Measurements from ENCODE around the gene ADGRV1.
"Not testable (repeated sequence)": the region's sequence is repeated elsewhere in the genome, so short reads cannot be mapped to it uniquely, and the experiment has no call there.

The ADGRV1 gene

DNA sequence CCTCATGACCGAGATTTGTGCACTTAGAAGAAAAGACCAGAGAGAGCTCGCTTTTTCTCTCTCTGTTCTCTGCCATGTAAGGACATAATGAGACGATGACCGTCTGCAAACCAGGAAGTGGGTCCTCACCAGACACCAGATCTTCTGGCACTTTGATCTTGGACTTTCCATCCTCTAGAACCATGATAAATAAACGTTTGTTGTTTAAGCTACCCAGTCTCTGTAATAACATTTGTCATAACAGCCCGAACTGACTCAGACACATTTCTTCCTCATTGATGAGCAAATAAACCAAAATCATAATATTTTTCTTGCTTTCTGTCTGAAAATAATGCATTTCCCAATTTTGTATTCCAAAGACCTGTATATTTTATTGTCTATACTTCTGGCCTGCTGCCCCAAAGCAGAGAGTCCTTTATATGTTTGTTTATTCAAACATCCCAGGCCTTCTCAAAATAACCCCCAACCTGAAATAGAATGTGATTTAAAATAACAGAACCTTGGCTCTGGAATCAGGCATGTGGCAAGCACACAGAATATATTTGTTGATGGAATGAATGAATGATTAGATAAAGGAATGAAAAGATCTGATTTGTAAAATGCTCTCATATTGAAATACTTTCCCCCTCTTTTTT is 396.5 kb downstream of the ADGRV1 start:
- H3K27ac ChIP-seq (ENCODE audit: low read depth, low read length), result no peak overlapping the region
- H3K9ac ChIP-seq (ENCODE audit: low read depth, low read length), result no peak overlapping the region
- H3K27me3 ChIP-seq (ENCODE audit: insufficient read depth, low read length), result no peaks in the 10 kb centered on the region
- no peaks in the 10 kb centered on the region for H3K4me1 ChIP-seq (ENCODE audit: insufficient read depth, low read length)
- H3K36me3 ChIP-seq (ENCODE audit: insufficient read depth, low read length), result no peaks in the 10 kb centered on the region
- WGBS, result 95% methylated on average over 6 of the region's 6 CpGs
- no peak overlapping the region for H3K4me3 ChIP-seq (ENCODE audit: low read length)
- H3K9me3 ChIP-seq (ENCODE audit: insufficient read depth, low read depth, low read length), result no peaks in the 10 kb centered on the region

DNA sequence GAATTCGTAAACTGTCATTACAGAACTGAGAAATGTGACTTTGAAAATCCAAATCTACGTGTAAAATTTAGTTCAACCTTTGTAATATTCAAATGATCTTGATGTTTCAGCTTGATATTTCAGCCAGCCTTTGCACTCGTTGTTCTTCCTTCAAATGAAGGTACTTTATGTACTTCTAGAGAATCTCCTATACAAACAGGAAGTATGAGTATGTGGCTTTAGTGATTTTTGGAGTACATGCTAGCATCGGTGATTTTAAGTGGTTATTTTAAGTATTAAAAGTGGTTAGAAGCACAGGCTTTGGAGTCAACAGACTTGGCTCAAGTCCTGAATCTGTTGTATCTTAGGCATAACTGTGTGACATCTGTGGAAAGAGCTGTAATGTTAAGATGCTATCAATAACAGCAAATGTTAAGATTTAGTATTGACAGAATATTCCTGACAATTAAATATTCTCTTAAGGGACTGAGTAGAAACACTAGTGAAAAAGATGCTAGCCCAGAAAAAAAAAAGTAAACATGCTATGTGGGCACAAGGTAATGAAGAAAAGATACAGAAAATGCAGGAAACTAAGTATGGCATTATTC is 398.0 kb downstream of the ADGRV1 start:
- H3K36me3 ChIP-seq (ENCODE audit: insufficient read depth, low read length), result no peaks in the 10 kb centered on the region

DNA sequence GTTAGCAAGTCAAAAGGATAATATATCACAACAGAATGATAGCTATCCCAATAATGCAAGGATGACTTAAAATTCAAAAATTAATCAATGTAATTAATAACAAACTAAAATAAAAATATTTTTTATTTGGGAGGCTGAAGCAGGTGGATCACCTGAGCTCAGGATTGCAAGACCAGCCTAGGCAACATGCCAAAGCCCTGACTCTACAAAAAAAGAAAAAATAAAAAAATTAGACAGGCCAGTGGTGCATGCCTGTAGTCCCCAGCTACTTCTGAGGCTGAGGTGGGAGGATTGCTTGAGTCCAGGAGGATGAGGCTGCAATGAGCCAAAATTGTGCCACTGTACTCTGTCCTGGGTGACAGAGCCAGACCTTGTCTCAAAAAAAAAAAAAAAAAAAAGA is 399.3 kb downstream of the ADGRV1 start:
- H3K27ac ChIP-seq (ENCODE audit: low read depth, low read length), result no peak overlapping the region
- no peak overlapping the region for H3K9ac ChIP-seq (ENCODE audit: low read depth, low read length)
- H3K9me3 ChIP-seq (ENCODE audit: insufficient read depth, low read depth, low read length), result no peaks in the 10 kb centered on the region
- no peak overlapping the region for H3K4me3 ChIP-seq (ENCODE audit: low read length)
- H3K27me3 ChIP-seq (ENCODE audit: insufficient read depth, low read length), result no peaks in the 10 kb centered on the region
- H3K4me1 ChIP-seq (ENCODE audit: insufficient read depth, low read length), result 0 out of 2 replicates have a peak, but pooled peaks cover 4% of the 10 kb centered on the region
- no peaks in the 10 kb centered on the region for H3K36me3 ChIP-seq (ENCODE audit: insufficient read depth, low read length)

More for the DNA sequence above, 398.0 kb downstream of the ADGRV1 start:
- Histone ChIP-seq H3K4me1 (ENCODE audit: insufficient read depth, low read length) (0 out of 2 replicates have a peak, but pooled peaks cover 2% of the 10 kb centered on the region), H3K9ac (ENCODE audit: low read depth, low read length) (no peak overlapping the region), H3K4me3 (ENCODE audit: low read length) (no peak overlapping the region), H3K9me3 (ENCODE audit: insufficient read depth, low read depth, low read length) (no peaks in the 10 kb centered on the region), H3K27ac (ENCODE audit: low read depth, low read length) (no peak overlapping the region), H3K27me3 (ENCODE audit: insufficient read depth, low read length) (no peaks in the 10 kb centered on the region)
- 96% methylated on average over 4 of the region's 4 CpGs for WGBS

DNA sequence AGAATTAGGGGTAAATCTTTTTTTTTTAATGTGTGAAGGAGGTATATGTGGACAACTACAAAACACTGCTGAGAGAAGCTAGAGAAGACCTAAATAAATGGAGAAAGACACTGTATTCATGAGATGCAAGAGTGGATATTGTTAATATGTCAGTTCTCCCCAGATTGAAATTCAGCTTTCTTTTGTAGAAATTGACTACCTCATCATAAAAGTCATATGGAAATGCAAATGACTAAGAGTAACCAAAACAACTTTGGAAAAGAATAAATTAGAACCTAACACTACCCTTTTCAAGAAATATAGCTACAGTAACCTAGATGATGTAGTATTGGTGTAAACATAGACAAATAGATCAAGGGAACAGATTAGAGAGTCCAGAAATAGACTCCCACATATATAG is 400.7 kb downstream of the ADGRV1 start:
- no peaks in the 10 kb centered on the region for H3K27me3 ChIP-seq (ENCODE audit: insufficient read depth, low read length)

DNA sequence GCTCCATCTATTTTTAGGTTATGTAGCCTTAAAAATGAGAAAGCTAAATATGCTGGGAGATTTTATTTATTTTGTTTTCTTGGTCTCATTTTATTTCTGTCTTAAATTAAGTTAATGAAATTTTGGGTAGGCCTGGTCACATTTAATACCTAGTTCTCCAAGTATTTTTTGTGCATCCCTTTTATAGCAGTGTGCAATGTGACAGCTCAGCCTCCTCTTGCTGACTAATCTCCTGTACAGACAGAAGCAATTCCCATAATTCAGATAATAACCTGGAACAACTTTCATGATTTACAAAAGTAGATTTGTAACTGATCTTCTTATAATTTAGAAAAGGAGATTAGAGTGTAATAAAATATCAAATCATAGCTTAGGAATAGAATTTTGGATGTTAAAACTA is 403.9 kb downstream of the ADGRV1 start:
- H3K36me3 ChIP-seq (ENCODE audit: insufficient read depth, low read length), result peaks cover 17% of the 10 kb centered on the region
- H3K27ac ChIP-seq (ENCODE audit: low read depth, low read length), result no peak overlapping the region

More for the DNA sequence above, 400.7 kb downstream of the ADGRV1 start:
- H3K36me3 ChIP-seq (ENCODE audit: insufficient read depth, low read length), result no peaks in the 10 kb centered on the region
- H3K4me1 ChIP-seq (ENCODE audit: insufficient read depth, low read length), result 0 out of 2 replicates have a peak, but pooled peaks cover 4% of the 10 kb centered on the region
- H3K4me3 ChIP-seq (ENCODE audit: low read length), result no peak overlapping the region
- no peak overlapping the region for H3K27ac ChIP-seq (ENCODE audit: low read depth, low read length)
- H3K9me3 ChIP-seq (ENCODE audit: insufficient read depth, low read depth, low read length), result no peaks in the 10 kb centered on the region
- no peak overlapping the region for H3K9ac ChIP-seq (ENCODE audit: low read depth, low read length)

DNA sequence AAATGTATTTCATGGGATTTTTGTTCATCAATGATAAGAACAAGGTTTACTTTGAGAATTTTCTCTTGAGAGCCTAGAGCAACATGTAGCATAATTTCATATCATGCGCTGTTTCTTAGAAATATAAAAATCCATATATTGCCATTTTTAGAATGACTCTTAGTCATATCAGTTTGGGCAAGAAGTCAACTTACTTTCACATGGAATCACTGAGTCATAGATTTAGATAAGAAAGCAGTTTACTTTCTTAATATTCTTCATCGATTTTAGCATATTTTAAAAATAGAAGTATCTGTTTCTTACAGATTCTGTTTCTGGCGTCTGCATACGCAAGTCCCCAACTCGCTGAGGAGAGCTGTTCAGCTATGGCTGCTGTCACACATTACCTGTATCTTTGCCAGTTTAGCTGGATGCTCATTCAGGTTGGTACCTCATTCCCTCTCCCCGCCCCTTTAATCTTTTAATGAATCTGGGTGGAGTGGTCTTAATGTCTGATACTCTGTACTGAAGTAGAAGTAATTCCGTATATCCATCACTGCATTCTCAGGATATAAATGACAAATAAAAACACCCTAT is 406.6 kb downstream of the ADGRV1 start:
- Histone ChIP-seq H3K27me3 (ENCODE audit: insufficient read depth, low read length) (no peaks in the 10 kb centered on the region), H3K27ac (ENCODE audit: low read depth, low read length) (no peak overlapping the region), H3K4me1 (ENCODE audit: insufficient read depth, low read length) (0 out of 2 replicates have a peak, but pooled peaks cover 4% of the 10 kb centered on the region), H3K36me3 (ENCODE audit: insufficient read depth, low read length) (peaks cover 42% of the 10 kb centered on the region), H3K9me3 (ENCODE audit: insufficient read depth, low read depth, low read length) (peaks cover 25% of the 10 kb centered on the region), H3K4me3 (ENCODE audit: low read length) (no peak overlapping the region), H3K9ac (ENCODE audit: low read depth, low read length) (no peak overlapping the region)
- 94% methylated on average over 5 of the region's 7 CpGs for WGBS

More for the DNA sequence above, 403.9 kb downstream of the ADGRV1 start:
- H3K9ac ChIP-seq (ENCODE audit: low read depth, low read length), result no peak overlapping the region
- H3K4me1 ChIP-seq (ENCODE audit: insufficient read depth, low read length), result 0 out of 2 replicates have a peak, but pooled peaks cover 4% of the 10 kb centered on the region
- H3K27me3 ChIP-seq (ENCODE audit: insufficient read depth, low read length), result no peaks in the 10 kb centered on the region
- H3K4me3 ChIP-seq (ENCODE audit: low read length), result no peak overlapping the region
- no peaks in the 10 kb centered on the region; the same call in 1 of the 2 replicates for H3K9me3 ChIP-seq (ENCODE audit: insufficient read depth, low read depth, low read length)

DNA sequence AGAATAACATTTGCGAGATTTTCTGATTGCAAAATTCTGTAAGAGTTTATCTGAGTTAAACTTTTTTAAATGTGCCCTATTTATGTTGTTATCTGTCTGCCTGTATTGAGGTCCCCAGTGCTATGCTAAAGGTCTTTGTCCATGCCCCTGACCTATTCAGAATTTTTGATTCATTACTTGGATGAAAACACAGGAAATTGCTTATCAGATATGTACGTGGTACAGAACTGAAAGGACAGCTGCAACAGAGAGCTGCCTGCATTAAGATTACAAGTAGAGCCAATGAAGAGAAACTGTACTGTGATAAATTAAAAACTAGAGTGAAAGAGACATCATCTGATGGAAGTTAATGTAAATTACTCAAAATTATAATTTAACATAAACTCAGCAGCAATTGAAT is 408.8 kb downstream of the ADGRV1 start:
- Histone ChIP-seq H3K27ac (ENCODE audit: low read depth, low read length) (no peak overlapping the region), H3K9me3 (ENCODE audit: insufficient read depth, low read depth, low read length) (peaks cover 29% of the 10 kb centered on the region), H3K36me3 (ENCODE audit: insufficient read depth, low read length) (peaks cover 42% of the 10 kb centered on the region), H3K9ac (ENCODE audit: low read depth, low read length) (no peak overlapping the region), H3K27me3 (ENCODE audit: insufficient read depth, low read length) (no peaks in the 10 kb centered on the region), H3K4me1 (ENCODE audit: insufficient read depth, low read length) (no peaks in the 10 kb centered on the region), H3K4me3 (ENCODE audit: low read length) (no peak overlapping the region)
- over 99% methylated on average over 2 of the region's 2 CpGs for WGBS

DNA sequence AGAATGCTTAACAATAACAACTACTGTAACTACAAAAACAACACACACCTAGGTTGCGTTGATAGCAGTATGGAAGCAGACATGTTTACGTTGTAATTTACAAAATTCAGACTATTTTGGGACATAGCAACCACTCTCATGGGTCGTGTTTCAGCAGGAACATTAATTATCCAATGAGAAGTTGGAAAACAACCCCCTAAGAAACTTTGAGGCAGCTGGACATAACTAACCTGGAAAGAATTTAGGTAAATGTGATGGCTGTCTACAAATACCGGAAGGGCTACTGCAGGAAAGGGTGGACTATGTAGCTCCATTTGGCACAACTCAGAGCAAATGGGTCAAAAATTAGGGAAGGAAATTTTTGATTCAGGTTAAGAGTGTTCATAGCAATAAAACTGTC is 409.3 kb downstream of the ADGRV1 start:
- Histone ChIP-seq H3K4me3 (ENCODE audit: low read length) (no peak overlapping the region), H3K27ac (ENCODE audit: low read depth, low read length) (no peak overlapping the region), H3K27me3 (ENCODE audit: insufficient read depth, low read length) (no peaks in the 10 kb centered on the region), H3K9ac (ENCODE audit: low read depth, low read length) (no peak overlapping the region), H3K9me3 (ENCODE audit: insufficient read depth, low read depth, low read length) (peaks cover 29% of the 10 kb centered on the region), H3K36me3 (ENCODE audit: insufficient read depth, low read length) (peaks cover 42% of the 10 kb centered on the region), H3K4me1 (ENCODE audit: insufficient read depth, low read length) (no peaks in the 10 kb centered on the region)
- WGBS, result 93% methylated on average over 4 of the region's 4 CpGs

DNA sequence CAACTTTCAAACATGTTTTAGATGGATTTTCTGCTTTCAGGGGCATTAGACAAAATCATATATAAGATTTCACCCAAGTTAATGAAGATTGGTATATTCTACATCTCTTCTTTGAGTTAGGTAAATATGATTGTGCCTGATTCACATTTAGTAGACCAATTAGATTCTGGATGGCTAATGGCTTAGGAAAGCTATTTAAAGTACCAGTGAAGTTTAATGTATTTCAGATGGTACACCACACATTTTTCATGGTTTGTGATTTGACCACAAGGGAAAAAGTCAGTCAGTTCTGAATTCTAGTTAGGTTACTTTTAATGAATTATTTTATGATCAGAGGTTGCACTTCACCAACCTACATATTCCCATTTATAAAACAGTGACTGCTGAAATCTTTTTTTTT is 409.7 kb downstream of the ADGRV1 start:
- Histone ChIP-seq H3K4me1 (ENCODE audit: insufficient read depth, low read length) (no peaks in the 10 kb centered on the region), H3K27me3 (ENCODE audit: insufficient read depth, low read length) (no peaks in the 10 kb centered on the region), H3K36me3 (ENCODE audit: insufficient read depth, low read length) (peaks cover 42% of the 10 kb centered on the region), H3K4me3 (ENCODE audit: low read length) (no peak overlapping the region), H3K27ac (ENCODE audit: low read depth, low read length) (no peak overlapping the region), H3K9me3 (ENCODE audit: insufficient read depth, low read depth, low read length) (peaks cover 29% of the 10 kb centered on the region), H3K9ac (ENCODE audit: low read depth, low read length) (no peak overlapping the region)

DNA sequence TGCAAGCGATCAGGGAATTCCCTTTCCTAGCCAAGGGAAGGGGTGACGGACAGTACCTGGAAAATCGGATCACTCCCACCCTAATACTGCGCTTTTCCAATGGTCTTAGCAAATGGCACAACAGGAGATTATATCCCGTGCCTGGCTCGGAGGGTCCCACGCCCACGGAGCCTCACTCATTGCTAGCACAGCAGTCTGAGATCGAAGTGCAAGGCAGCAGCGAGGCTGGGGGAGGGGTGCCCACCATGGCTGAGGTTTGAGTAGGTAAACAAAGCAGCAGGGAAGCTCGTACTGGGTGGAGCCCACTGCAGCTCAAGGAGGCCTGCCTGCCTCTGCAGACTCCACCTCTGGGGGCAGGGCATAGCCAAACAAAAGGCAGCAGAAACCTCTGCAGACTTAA is 411.3 kb downstream of the ADGRV1 start:
- H3K27ac ChIP-seq (ENCODE audit: low read depth, low read length); H3K4me1 ChIP-seq (ENCODE audit: insufficient read depth, low read length); H3K9ac ChIP-seq (ENCODE audit: low read depth, low read length); H3K27me3 ChIP-seq (ENCODE audit: insufficient read depth, low read length); H3K4me3 ChIP-seq (ENCODE audit: low read length): not testable (repeated sequence)
- WGBS, result 93% methylated on average over 11 of the region's 11 CpGs
- H3K36me3 ChIP-seq (ENCODE audit: insufficient read depth, low read length), result peaks cover 42% of the 10 kb centered on the region
- H3K9me3 ChIP-seq (ENCODE audit: insufficient read depth, low read depth, low read length), result peaks cover 29% of the 10 kb centered on the region

DNA sequence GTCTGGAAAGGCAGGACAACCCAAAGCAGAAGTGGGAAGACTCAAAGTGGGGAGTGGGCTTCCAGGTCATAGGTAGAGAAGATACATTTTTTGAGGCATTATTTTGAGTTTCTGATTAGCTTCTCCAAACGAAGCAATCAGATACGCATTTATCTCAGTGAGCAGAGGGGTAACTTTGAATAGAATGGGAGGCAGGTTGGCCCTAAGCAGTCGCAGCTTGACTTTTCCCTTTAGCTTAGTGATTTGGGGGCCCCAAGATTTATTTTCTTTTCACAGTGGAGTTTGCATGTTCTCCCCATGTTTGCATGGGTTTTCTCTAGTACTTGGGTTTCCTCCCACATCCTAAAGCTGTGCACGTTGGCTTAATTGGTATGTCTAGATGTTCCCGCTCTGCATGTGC is 422.6 kb downstream of the ADGRV1 start:
- no peak overlapping the region for H3K4me3 ChIP-seq (ENCODE audit: low read length)
- H3K36me3 ChIP-seq (ENCODE audit: insufficient read depth, low read length), result peaks cover 5% of the 10 kb centered on the region
- H3K4me1 ChIP-seq (ENCODE audit: insufficient read depth, low read length), result no peaks in the 10 kb centered on the region
- no peak overlapping the region for H3K9ac ChIP-seq (ENCODE audit: low read depth, low read length)
- 99% methylated on average over 5 of the region's 5 CpGs for WGBS
- no peaks in the 10 kb centered on the region for H3K27me3 ChIP-seq (ENCODE audit: insufficient read depth, low read length)
- no peak overlapping the region for H3K27ac ChIP-seq (ENCODE audit: low read depth, low read length)
- H3K9me3 ChIP-seq (ENCODE audit: insufficient read depth, low read depth, low read length), result no peaks in the 10 kb centered on the region
